Measurements from ENCODE around the gene ANKRD55.

- TF ChIP-seq POLR2AphosphoS5 (IDR thresholded peaks at IDR 0.05; ENCODE audit: low read depth, low read length) (no peak), TAF1 (IDR thresholded peaks at IDR 0.05; ENCODE audit: borderline replicate concordance, insufficient read depth, low read length) (no peak), SIN3A (IDR thresholded peaks at IDR 0.05; ENCODE audit: borderline replicate concordance, insufficient read depth, low read length) (no peak)
- TF ChIP-seq, protein P1, sequence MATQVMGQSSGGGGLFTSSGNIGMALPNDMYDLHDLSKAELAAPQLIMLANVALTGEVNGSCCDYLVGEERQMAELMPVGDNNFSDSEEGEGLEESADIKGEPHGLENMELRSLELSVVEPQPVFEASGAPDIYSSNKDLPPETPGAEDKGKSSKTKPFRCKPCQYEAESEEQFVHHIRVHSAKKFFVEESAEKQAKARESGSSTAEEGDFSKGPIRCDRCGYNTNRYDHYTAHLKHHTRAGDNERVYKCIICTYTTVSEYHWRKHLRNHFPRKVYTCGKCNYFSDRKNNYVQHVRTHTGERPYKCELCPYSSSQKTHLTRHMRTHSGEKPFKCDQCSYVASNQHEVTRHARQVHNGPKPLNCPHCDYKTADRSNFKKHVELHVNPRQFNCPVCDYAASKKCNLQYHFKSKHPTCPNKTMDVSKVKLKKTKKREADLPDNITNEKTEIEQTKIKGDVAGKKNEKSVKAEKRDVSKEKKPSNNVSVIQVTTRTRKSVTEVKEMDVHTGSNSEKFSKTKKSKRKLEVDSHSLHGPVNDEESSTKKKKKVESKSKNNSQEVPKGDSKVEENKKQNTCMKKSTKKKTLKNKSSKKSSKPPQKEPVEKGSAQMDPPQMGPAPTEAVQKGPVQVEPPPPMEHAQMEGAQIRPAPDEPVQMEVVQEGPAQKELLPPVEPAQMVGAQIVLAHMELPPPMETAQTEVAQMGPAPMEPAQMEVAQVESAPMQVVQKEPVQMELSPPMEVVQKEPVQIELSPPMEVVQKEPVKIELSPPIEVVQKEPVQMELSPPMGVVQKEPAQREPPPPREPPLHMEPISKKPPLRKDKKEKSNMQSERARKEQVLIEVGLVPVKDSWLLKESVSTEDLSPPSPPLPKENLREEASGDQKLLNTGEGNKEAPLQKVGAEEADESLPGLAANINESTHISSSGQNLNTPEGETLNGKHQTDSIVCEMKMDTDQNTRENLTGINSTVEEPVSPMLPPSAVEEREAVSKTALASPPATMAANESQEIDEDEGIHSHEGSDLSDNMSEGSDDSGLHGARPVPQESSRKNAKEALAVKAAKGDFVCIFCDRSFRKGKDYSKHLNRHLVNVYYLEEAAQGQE (IDR thresholded peaks at IDR 0.05; ENCODE audit: insufficient read depth in 1 of 2, low read depth in 2 of 2, low read length in 2 of 2) = no peak
Observed at GRCh38 chr5:56253924-56254323, 20.8 kb upstream of the ANKRD55 start.
